Measurements from ENCODE around the gene MAN2A2.
A peak's percentile ranks its signal among the peaks of the same experiment; 100 is the strongest.

MAN2A2 gene

GRCh38 chr15:90902840-90903732 lies at the start of gene MAN2A2:
Gene MAN2A2 (plus strand): TSS chr15:90903302. CDS start chr15:90904208, 906 bp downstream.
- DNase-seq = no peak

DNA sequence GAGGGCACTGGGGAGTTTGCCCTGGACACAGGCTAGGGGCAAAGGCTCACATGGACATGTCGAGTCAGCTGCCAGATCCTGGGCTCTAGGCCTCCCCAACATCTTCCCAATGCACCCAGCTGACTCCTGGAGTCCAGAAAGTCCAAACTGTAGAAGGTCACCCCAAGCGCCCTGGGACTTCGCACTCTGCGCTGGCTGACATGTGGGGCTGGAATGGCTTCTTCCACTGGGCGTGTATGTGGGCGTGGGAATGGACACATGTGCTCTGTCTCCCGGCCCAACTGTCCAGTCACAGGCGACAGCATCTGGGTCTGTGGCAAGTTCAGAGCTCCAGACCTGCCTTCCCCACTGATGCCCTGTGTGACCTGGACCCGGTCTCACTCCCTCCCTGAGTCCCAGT lies 48.0 kb upstream of the MAN2A2 start:
- no peak for DNase-seq

DNA sequence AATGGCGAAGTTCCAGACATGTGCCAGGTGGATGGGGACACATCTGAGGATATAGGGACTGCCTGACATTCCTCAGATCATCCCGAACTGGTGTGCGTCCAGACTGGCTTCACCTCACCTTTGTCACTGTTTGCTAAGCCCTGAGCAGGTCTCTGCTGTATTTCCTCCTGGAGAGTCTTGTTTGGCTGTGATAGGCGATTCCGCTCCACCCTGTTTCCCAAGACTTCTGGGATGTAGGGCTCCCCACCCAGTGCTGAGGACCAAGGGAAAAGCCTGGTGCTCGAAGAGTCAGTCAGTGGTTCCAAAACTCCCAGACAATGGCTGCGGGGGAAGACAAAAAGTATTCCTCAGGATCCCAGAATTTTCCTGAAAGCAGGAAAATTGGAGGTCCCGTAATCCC lies 45.8 kb upstream of the MAN2A2 start:
- no peak for DNase-seq

DNA sequence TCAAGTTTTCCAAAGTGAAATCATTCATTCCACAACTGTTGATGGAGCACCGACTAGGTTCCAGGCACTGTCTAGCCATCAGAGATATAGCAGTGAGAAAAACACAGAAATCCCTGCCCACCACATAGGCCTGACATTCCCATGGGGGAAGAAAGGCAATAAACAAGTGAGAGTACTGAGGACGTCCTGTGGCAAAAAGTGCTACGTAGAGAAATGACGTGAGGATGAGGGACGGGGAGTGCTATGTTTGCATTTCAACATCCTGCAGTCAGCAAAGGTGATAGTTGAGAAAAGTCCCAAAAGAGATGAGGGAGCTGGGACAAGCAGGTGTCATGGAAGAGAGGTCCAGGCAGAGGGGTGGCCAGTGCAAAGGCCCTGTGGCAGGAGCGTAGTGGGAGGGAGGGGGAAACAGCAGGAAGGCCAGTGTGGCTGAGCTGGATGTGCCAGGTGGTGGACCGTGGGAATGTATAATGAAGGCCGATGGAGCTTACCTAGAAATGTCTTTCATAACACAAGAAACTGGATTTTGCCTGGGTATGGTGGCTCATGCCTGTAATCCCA lies 45.1 kb upstream of the MAN2A2 start:
- no peak for DNase-seq

GRCh38 chr15:90859234-90860131 lies 43.6 kb upstream of the MAN2A2 start:
- no peak for DNase-seq

DNA sequence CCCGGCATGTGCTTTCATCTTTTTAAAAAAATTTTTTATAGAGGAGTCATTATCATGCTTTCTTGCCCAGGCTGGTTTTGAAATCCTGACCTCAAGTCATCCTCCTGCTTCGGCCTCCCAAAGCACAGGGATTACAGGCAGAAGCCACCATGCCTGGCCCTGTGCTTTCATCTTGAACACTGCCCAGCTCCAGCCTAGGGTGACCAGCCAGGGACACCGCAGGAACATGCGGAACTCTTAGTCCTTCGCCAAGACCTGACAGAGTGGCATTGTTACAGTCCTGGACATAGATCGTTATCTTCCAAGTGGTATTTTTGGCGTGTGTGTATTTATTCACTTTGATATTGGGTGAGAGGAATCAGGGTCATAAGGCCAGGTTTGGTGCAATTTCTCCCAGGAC lies 42.7 kb upstream of the MAN2A2 start:
- DNase-seq = no peak

GRCh38 chr15:90860942-90861675 lies 42.0 kb upstream of the MAN2A2 start:
- DNase-seq = no peak

DNA sequence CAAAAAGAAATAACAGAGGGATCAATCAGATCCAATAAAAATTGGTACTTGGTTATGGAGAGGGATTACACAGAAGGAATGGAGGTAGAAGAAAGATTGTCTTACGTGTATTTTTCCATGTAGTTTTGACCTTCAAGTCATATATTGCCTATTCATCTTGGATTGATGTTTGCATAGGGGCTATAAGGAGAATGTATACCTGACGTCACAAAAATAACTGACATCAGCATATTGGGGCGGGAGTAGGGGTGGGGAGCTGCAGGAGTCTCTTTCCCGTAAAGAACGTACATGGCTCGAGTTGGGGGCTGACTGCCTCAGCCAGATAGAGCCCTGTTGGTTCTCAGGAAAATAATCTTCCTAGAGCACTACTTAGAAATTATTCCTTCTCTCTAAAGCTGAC lies 40.6 kb upstream of the MAN2A2 start:
- no peak for DNase-seq

DNA sequence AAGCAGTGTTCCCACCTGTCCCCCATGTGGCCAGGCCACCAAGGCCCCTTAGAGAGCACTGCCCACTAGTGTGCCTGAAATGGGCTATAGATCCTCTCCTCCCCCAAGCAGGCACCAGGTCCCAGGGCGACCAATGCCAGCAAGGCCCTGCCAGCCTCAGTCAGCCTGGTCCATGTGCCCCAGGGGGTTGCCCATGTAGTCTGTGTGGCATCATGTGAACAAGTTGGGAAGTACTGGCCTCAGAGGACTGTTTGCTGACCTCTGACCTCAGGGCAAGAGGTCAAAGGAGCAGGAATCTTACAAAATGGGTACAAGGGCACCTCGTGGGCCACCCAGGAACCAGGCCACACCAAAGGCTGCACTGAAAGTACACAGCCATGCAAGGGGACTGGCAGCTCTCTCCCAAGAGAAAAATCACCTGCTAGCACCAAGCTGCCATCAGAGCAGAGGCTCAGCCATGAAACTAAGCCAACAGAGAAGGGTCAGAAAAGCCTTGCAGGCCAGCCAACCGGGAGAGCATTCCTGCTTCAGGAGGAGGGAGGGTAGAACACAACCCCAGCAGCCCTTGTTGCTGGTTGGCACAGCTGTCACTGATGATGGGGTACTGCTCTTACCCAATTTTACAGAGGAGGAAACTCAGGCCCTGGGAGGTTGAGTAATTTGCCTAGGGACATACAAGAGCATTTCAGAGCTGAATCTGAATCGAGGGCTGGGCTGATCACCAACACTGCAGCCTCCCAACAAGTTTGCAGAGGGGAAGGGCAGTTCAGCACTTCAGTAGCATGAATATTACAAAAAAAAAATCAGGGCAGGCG lies 39.9 kb upstream of the MAN2A2 start:
- DNase-seq = no peak

GRCh38 chr15:90863987-90864386 lies 39.1 kb upstream of the MAN2A2 start:
- DNase-seq = no peak

DNA sequence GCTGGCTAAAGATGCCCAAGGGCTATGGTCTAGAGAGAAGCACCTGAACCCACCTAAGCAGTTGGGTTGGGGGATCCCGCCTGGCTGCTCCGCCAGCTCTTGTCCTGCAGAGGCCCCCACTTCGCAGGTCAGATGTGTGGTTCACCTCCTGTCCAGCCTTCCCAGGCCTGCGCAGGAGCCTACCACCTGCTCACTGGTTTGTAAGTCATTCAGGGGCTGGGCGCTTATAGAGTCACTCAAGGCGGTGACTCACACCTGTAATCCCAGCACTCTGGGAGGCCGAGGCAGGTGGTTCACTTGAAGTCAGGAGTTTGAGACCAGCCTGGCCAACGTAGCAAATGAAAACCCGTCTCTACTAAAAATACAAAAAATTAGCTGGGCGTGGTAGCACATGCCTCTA lies 38.6 kb upstream of the MAN2A2 start:
- no peak for DNase-seq

DNA sequence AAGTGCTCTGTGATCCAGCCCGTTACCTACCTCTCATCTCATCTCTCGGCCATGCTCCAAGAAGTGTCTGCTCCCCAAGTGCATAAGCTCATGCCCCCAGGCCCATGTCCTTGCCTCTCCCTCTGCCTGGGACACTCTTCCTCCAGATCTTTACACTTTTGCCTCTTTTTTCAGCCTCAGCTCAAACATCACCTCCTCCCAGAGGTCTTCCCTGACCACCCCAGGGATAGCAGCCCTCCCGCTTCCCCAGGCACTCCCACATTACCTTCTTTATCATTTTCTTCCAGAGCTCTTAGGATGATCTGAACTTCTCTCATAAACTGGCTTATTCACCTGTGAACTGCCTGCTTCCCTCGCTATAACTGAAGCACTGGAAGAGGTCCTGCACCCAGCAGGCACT lies 37.4 kb upstream of the MAN2A2 start:
- no peak for DNase-seq

GRCh38 chr15:90866161-90866715 lies 36.9 kb upstream of the MAN2A2 start:
- DNase-seq = no peak

GRCh38 chr15:90866800-90867199 lies 36.3 kb upstream of the MAN2A2 start:
- DNase-seq = no peak

DNA sequence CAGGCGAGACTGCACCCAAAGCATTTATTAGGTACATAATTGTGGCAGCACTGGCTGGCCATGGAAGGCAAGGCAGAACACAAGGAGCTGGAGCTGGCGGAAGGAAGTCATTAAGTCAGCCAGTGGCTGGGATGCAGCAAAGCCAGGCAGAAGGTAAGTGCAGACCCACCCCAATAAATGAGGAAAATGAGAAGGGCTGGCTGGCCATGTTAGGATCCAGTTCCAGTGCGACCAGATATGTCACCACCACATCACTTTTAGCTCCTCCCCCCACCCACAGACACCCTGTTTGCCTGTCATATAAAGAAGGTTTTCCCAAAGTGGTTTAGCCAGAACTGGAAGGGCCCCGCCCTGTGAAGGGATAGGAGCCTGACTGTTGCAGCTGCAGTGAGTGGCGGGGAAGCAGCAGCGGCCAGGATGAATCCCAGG lies 34.8 kb upstream of the MAN2A2 start, which contains the start of gene FURIN:
Gene FURIN, plus strand, starts transcription at position 328 of the 429 bp plus-strand sequence. CDS start 7,153 bp downstream, outside the sequence.
- peak; percentile 7 for DNase-seq

DNA sequence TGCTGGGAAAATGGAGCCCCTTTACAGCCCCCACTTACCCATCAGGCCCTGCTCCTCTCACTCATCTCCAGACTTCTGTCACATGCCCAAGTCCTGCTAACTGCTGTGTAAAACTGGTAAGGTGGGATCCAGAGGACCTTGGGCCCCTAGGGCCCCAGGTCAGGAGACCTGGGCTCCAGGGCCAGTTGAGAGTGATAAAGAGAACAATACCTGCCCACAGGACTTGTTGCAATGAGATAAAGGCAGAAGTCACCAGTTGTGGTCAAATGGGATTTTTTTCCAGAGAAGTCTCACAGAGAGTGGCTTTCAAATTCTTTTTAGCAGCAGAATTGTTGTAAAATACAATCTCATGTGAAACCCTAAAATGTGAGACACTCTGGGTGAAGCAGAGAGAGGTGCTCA lies 34.0 kb upstream of the MAN2A2 start:
- no peak for DNase-seq

- no peak for DNase-seq
These were observed 33.3 kb upstream of the MAN2A2 start for GRCh38 chr15:90869601-90870353.

DNA sequence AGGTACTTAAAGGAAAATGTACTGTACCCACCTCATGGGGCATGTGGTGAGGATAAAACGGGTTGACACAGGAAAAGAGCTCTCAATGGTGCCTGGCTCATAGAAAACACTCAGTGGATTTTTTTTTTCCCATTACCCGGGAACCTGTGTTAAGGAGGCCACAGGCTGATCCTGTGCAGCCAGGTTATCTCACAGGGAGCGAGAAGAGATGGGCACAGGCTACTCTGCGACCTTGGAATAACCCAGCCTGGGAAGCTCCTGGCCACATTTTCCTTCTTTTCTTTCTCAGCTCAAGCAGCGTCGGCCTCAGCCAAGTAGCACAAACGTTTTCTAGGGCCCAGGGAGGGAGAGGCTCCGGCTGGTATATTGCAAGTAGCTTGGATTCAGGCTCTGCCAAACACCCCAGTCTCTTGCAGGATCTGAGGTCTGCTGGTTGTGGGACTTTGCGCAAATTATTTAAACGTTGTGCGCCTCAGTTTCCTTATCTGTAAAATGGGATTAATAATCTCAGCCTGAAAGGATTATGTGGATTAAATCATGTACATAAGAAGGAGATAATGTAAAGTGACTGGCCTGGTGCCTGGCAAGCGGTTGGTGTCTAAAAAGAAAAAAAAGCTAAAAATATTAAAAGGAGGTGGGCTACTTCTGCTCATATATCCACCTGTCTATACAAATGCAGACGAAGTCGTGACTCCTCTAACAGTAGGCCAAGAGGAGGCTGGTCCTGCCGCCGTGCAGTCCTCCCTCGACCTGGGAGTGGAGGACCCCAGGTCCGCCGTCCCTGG lies 32.6 kb upstream of the MAN2A2 start:
- DNase-seq = no peak

GRCh38 chr15:90871139-90871715 lies 31.9 kb upstream of the MAN2A2 start:
- DNase-seq = peak; percentile 8
